PC-3 (cell line): ENCODE data around the gene NUAK2.

Source experiments
- CTCF ChIP-seq: fragments of 300-600 bp; sonication (generic); conservative IDR thresholded peaks from 2 replicates; pipeline ENCODE4 v1.5.1; 2017; ENCODE audit warnings: antibody characterized with exemption, low read depth, mild to moderate bottlenecking, low read length
- EZH2 ChIP-seq: fragments of 300-600 bp; sonication (generic); IDR thresholded peaks from one replicate; pipeline ENCODE4 v1.6.1; 2017; ENCODE audit warnings: antibody characterized with exemption, mild to moderate bottlenecking, low read length; ENCODE audit not compliant: unreplicated experiment
- EZH2phosphoT487 ChIP-seq: fragments of 300-600 bp; sonication (generic); IDR thresholded peaks from 2 replicates; pipeline ENCODE4 v1.6.1; 2018; ENCODE audit warnings: mild to moderate bottlenecking, antibody characterized with exemption, low read length, borderline replicate concordance

- no peak for TF ChIP-seq EZH2phosphoT487
- no peak for TF ChIP-seq CTCF
- TF ChIP-seq EZH2 = no peak
Measured at GRCh38 chr1:205257735-205258134, 63.8 kb downstream of the NUAK2 start.
